Globus pallidus (tissue), 1 donor: Measurements from ENCODE around the gene SCUBE1.

Experiments
- DNase-seq: peaks from one replicate; pipeline ENCODE4 v3.0.0-alpha.2; 2015; ENCODE audit warnings: low spot score

The SCUBE1 gene

GRCh38 chr22:43326331-43327156, 16.6 kb downstream of the SCUBE1 start:
- DNase-seq = no peak

- DNase-seq = no peak
Measured at GRCh38 chr22:43325176-43325575, 18.0 kb downstream of the SCUBE1 start.

GRCh38 chr22:43320943-43321900, 21.9 kb downstream of the SCUBE1 start:
- DNase-seq = no peak

- no peak for DNase-seq
Measured at GRCh38 chr22:43319661-43320486, 23.3 kb downstream of the SCUBE1 start.

- DNase-seq = no peak
Measured at GRCh38 chr22:43317239-43317638, 25.9 kb downstream of the SCUBE1 start.

GRCh38 chr22:43315687-43316217, 27.4 kb downstream of the SCUBE1 start:
- no peak for DNase-seq

- DNase-seq = no peak
Measured at GRCh38 chr22:43314611-43315010, 28.6 kb downstream of the SCUBE1 start.

- DNase-seq = no peak
Measured at GRCh38 chr22:43313890-43314474, 29.2 kb downstream of the SCUBE1 start.

GRCh38 chr22:43313244-43313889, 29.8 kb downstream of the SCUBE1 start:
- DNase-seq = no peak

GRCh38 chr22:43312608-43313007, 30.6 kb downstream of the SCUBE1 start:
- no peak for DNase-seq

GRCh38 chr22:43310798-43311197, 32.4 kb downstream of the SCUBE1 start:
- no peak for DNase-seq

GRCh38 chr22:43310311-43310710, 32.9 kb downstream of the SCUBE1 start:
- no peak for DNase-seq

GRCh38 chr22:43308836-43309235, 34.3 kb downstream of the SCUBE1 start:
- no peak for DNase-seq

GRCh38 chr22:43308060-43308830, 34.9 kb downstream of the SCUBE1 start:
- DNase-seq = no peak

- no peak for DNase-seq
Measured at GRCh38 chr22:43305806-43306205, 37.4 kb downstream of the SCUBE1 start.

- DNase-seq = no peak
Measured at GRCh38 chr22:43304831-43305590, 38.2 kb downstream of the SCUBE1 start.

- DNase-seq = no peak
Measured at GRCh38 chr22:43303751-43304150, 39.4 kb downstream of the SCUBE1 start.

GRCh38 chr22:43303166-43303565, 40.0 kb downstream of the SCUBE1 start:
- no peak for DNase-seq

- no peak for DNase-seq
Measured at GRCh38 chr22:43302531-43303041, 40.6 kb downstream of the SCUBE1 start.
